NCI-H146 treated with DMSO at 0.1 percent for 48 hours (cell line): ENCODE data around the gene YAF2.
"Not testable (repeated sequence)": the region's sequence is repeated elsewhere in the genome, so short reads cannot be mapped to it uniquely, and the experiment has no call there.

Source experiments
- DNase-seq: peaks from one replicate; lab custom pipeline; 2025; ENCODE audit not compliant: unreplicated experiment; lab: John Stamatoyannopoulos, UW

The YAF2 gene

GRCh38 chr12:42199007-42199406, 39.0 kb downstream of the YAF2 start:
- no peak for DNase-seq

- no peak for DNase-seq
Measured at GRCh38 chr12:42196723-42197603, 41.1 kb downstream of the YAF2 start.

- DNase-seq = no peak
Measured at GRCh38 chr12:42192686-42193085, 45.4 kb downstream of the YAF2 start.

- no peak for DNase-seq
Measured at GRCh38 chr12:42192258-42192657, 45.8 kb downstream of the YAF2 start.

- no peak for DNase-seq
Measured at GRCh38 chr12:42190376-42190775, 47.7 kb downstream of the YAF2 start.

- not testable (repeated sequence) for DNase-seq
Measured at GRCh38 chr12:42188275-42188674, 49.8 kb downstream of the YAF2 start.

- no peak for DNase-seq
Measured at GRCh38 chr12:42187799-42188198, 50.2 kb downstream of the YAF2 start.

- DNase-seq = no peak
Measured at GRCh38 chr12:42186793-42187192, 51.3 kb downstream of the YAF2 start.

- no peak for DNase-seq
Measured at GRCh38 chr12:42182394-42182793, 55.7 kb downstream of the YAF2 start.

- DNase-seq = no peak
Measured at GRCh38 chr12:42180990-42181596, 57.0 kb downstream of the YAF2 start.

- no peak for DNase-seq
Measured at GRCh38 chr12:42178101-42178500, 59.9 kb downstream of the YAF2 start.

- no peak for DNase-seq
Measured at GRCh38 chr12:42174978-42175377, 63.1 kb downstream of the YAF2 start.

GRCh38 chr12:42173961-42174521, 64.0 kb downstream of the YAF2 start:
- DNase-seq = no peak

GRCh38 chr12:42172441-42173210, 65.4 kb downstream of the YAF2 start:
- DNase-seq = no peak

GRCh38 chr12:42167711-42168110, 70.3 kb downstream of the YAF2 start:
- DNase-seq = no peak

GRCh38 chr12:42166501-42166900, 71.5 kb downstream of the YAF2 start:
- no peak for DNase-seq

- no peak for DNase-seq
Measured at GRCh38 chr12:42163913-42164312, 74.1 kb downstream of the YAF2 start.

GRCh38 chr12:42162965-42163364, 75.1 kb downstream of the YAF2 start:
- DNase-seq = no peak

GRCh38 chr12:42162193-42162592, 75.9 kb downstream of the YAF2 start:
- DNase-seq = no peak

GRCh38 chr12:42161529-42161928, 76.5 kb downstream of the YAF2 start:
- no peak for DNase-seq

GRCh38 chr12:42156232-42156631, 81.8 kb downstream of the YAF2 start:
- no peak for DNase-seq
